SKM-1 treated with dmso at 0.1 percent for 144 hours (cell line): ENCODE results near the gene IL23R.
"Not testable (repeated sequence)": the region's sequence is repeated elsewhere in the genome, so short reads cannot be mapped to it uniquely, and the experiment has no call there.

Experiments used
- DNase-seq: peaks from one replicate; lab custom pipeline; 2025; ENCODE audit not compliant: unreplicated experiment; lab: John Stamatoyannopoulos, UW

IL23R gene

GRCh38 chr1:67166196-67166595 is at the start of gene IL23R:
Gene IL23R, plus strand, starts transcription at chr1:67166454. Its CDS starts 1,667 bp downstream, at chr1:67168121.
- no peak for DNase-seq

- DNase-seq = no peak
Observed at GRCh38 chr1:67118191-67118590, 48.1 kb upstream of the IL23R start.

- no peak for DNase-seq
Observed at GRCh38 chr1:67118646-67119045, 47.6 kb upstream of the IL23R start.

- DNase-seq = no peak
Observed at GRCh38 chr1:67120855-67121619, 45.2 kb upstream of the IL23R start.

GRCh38 chr1:67124455-67124854 is 41.8 kb upstream of the IL23R start:
- no peak for DNase-seq

- no peak for DNase-seq
Observed at GRCh38 chr1:67126111-67126746, 40.0 kb upstream of the IL23R start.

GRCh38 chr1:67126974-67127373 is 39.3 kb upstream of the IL23R start:
- DNase-seq = no peak

- DNase-seq = no peak
Observed at GRCh38 chr1:67130673-67131072, 35.6 kb upstream of the IL23R start.

GRCh38 chr1:67133177-67133576 is 33.1 kb upstream of the IL23R start:
- DNase-seq = no peak

GRCh38 chr1:67134695-67135094 is 31.6 kb upstream of the IL23R start, which contains the start of gene C1orf141:
Gene C1orf141, minus strand, starts transcription at chr1:67134970. Its CDS starts 7,730 bp downstream, at chr1:67127240.
- DNase-seq = no peak

GRCh38 chr1:67135354-67135753 is 30.9 kb upstream of the IL23R start:
- DNase-seq = no peak

- no peak for DNase-seq
Observed at GRCh38 chr1:67137307-67137753, 28.9 kb upstream of the IL23R start.

- DNase-seq = no peak
Observed at GRCh38 chr1:67138813-67139499, 27.3 kb upstream of the IL23R start.

- no peak for DNase-seq
Observed at GRCh38 chr1:67140460-67140859, 25.8 kb upstream of the IL23R start.

- DNase-seq = not testable (repeated sequence)
Observed at GRCh38 chr1:67141832-67142231, 24.4 kb upstream of the IL23R start.

GRCh38 chr1:67142931-67143330 is 23.3 kb upstream of the IL23R start:
- no peak for DNase-seq

- DNase-seq = no peak
Observed at GRCh38 chr1:67143966-67144365, 22.3 kb upstream of the IL23R start.

- DNase-seq = no peak
Observed at GRCh38 chr1:67144696-67145095, 21.6 kb upstream of the IL23R start.

GRCh38 chr1:67146101-67146500 is 20.2 kb upstream of the IL23R start:
- no peak for DNase-seq

GRCh38 chr1:67146539-67146938 is 19.7 kb upstream of the IL23R start:
- DNase-seq = no peak

GRCh38 chr1:67147973-67148372 is 18.3 kb upstream of the IL23R start:
- DNase-seq = not testable (repeated sequence)
